ENCODE results near the gene NAT16.

- TF ChIP-seq, protein P1, sequence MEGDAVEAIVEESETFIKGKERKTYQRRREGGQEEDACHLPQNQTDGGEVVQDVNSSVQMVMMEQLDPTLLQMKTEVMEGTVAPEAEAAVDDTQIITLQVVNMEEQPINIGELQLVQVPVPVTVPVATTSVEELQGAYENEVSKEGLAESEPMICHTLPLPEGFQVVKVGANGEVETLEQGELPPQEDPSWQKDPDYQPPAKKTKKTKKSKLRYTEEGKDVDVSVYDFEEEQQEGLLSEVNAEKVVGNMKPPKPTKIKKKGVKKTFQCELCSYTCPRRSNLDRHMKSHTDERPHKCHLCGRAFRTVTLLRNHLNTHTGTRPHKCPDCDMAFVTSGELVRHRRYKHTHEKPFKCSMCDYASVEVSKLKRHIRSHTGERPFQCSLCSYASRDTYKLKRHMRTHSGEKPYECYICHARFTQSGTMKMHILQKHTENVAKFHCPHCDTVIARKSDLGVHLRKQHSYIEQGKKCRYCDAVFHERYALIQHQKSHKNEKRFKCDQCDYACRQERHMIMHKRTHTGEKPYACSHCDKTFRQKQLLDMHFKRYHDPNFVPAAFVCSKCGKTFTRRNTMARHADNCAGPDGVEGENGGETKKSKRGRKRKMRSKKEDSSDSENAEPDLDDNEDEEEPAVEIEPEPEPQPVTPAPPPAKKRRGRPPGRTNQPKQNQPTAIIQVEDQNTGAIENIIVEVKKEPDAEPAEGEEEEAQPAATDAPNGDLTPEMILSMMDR (IDR thresholded peaks at IDR 0.05 in 8 of 11, conservative IDR thresholded peaks at IDR 0.05 in 3 of 11), result no peak
- TF ChIP-seq POLR2A (IDR thresholded peaks at IDR 0.05), result no peak
- TF ChIP-seq POLR2AphosphoS5 (IDR thresholded peaks at IDR 0.05), result peak in 1 of 3 donors; percentile 52
These were observed 51.9 kb downstream of the NAT16 start for GRCh38 chr7:101128040-101128834.
